Gastrocnemius medialis (tissue), 4 donors: Measurements from ENCODE around the gene AKAP13.

ENCODE experiments used
- POLR2A ChIP-seq, 2 donors: fragments of 450-650 bp; IDR thresholded peaks; one replicate each; pipeline ENCODE4 v1.6.1; 2017; ENCODE audit warnings: antibody characterized with exemption in 2 of 2, mild to moderate bottlenecking in 2 of 2, moderate library complexity in 2 of 2
- TF ChIP-seq, protein P1 (sequence below), 5 experiments: fragments of 450-650 bp in 3 of 5; fragments of 200-600 bp in 2 of 5; sonication (generic) in 2 of 5; IDR thresholded peaks in 4 of 5; conservative IDR thresholded peaks in 1 of 5; 1 replicate in 4 of 5; 2 replicates in 1 of 5; pipeline ENCODE4 v1.5.1; 2016 to 2019; ENCODE audit warnings: antibody characterized with exemption in 5 of 5, mild to moderate bottlenecking in 3 of 5, moderate library complexity in 3 of 5

DNA sequence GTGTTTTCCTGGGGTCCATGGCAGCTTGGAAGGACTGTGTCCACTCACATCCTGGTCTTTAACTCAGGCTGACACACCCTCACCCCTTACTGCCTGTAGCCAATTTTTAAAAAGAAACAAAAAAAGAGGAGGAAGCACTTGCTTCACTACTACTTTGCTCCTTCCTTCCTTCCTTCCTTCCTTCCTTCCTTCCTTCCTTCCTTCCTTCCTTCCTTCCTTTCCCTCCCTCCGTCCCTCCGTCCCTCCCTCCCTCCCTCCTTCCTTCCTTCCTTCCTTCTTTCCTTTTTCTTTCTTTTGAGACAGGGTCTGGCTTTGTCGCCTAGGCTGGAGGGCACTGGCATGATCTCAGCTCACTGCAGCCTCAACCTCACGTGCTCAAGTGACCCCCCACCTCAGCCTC lies 25.5 kb upstream of the AKAP13 start:
- TF ChIP-seq, protein P1, sequence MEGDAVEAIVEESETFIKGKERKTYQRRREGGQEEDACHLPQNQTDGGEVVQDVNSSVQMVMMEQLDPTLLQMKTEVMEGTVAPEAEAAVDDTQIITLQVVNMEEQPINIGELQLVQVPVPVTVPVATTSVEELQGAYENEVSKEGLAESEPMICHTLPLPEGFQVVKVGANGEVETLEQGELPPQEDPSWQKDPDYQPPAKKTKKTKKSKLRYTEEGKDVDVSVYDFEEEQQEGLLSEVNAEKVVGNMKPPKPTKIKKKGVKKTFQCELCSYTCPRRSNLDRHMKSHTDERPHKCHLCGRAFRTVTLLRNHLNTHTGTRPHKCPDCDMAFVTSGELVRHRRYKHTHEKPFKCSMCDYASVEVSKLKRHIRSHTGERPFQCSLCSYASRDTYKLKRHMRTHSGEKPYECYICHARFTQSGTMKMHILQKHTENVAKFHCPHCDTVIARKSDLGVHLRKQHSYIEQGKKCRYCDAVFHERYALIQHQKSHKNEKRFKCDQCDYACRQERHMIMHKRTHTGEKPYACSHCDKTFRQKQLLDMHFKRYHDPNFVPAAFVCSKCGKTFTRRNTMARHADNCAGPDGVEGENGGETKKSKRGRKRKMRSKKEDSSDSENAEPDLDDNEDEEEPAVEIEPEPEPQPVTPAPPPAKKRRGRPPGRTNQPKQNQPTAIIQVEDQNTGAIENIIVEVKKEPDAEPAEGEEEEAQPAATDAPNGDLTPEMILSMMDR (IDR thresholded peaks at IDR 0.05 in 4 of 5, conservative IDR thresholded peaks at IDR 0.05 in 1 of 5) = no peak
- TF ChIP-seq POLR2A (IDR thresholded peaks at IDR 0.05) = no peak
